GM18867 (cell line): ENCODE results near the gene CFAP92.
"Not testable (repeated sequence)": the region's sequence is repeated elsewhere in the genome, so short reads cannot be mapped to it uniquely, and the experiment has no call there.

Source experiments
- ATAC-seq: cut with Tn5 transposase; IDR thresholded peaks from one replicate; pipeline ENCODE4 v1.9.1; 2021; ENCODE audit warnings: mild to moderate bottlenecking, moderate library complexity; ENCODE audit not compliant: unreplicated experiment

CFAP92 gene

DNA sequence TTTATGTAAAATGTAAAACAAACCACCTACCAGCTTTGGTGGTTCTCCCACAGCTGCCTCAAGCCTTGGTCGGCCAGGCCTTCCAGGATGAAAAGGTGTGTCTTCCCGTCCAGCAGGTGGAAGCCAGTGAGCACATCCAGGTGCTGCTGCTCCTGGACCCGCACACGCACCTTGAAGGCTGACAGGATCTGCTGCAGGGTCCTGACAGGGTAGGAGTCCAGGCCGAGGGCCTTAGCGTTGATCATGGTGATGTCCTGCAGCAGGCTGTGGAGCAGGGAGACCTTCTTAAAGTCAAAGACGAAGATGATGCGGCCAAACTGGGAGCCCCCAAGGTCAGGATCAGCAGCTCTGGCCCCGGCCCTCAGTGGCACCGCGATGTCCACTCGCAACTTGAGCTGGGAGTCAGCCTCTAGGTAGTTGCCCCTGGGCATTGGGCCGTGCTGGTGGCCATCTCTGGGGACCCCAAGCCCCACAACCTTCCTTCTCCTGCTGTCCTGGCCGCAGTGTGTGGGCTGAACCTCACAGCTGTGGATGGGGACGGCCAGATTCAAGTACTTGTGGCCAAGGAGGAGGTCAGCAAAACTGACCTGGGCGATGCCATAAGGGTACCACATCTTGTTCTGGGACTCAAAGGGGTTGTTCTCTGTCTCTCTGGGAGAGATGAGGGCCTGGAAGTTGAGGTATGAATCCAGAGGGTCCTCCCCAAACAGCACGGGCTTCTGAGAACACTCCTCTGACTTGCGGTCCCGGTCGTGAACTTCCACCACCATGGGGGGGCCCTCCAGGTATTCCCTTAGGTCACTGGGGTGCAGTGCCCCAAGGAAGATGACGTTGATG lies 48.6 kb downstream of the CFAP92 start:
- no peak for ATAC-seq

DNA sequence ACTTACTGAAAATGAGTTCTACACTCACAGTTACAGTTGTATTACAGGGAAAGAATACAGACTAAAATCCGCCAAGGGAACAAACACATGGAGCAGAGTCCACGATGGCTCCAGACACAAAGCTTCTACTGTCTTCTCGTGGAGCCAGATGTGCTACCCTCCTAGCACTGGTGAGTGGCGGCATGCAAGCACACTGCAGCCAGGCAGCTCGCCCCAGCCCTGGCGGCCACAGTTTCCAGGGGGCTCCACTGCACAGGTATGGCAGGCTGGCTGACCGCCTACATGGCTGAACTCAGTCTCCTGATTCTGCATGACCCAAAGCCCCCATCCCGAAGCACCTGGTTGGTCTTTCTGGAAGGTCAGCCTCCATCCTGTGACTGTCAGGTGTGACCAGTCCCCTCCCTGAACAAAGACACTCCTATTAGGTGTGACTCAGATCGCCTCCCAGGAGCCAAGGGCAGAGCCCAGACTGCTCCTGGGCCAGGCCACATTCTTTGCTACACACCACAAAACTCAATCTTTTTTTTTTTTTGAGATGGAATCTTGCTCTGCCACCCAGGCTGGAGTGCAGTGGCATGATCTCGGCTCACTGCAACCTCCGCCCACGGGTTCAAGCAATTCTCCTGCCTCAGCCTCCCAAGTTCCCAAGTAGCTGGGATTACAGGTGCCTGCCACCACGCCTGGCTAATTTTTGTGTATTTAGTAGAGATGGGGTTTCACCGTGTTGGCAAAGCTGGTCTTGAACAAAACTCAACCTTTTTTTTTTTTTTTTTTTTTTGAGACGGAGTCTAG lies 51.5 kb downstream of the CFAP92 start:
- ATAC-seq: no peak

DNA sequence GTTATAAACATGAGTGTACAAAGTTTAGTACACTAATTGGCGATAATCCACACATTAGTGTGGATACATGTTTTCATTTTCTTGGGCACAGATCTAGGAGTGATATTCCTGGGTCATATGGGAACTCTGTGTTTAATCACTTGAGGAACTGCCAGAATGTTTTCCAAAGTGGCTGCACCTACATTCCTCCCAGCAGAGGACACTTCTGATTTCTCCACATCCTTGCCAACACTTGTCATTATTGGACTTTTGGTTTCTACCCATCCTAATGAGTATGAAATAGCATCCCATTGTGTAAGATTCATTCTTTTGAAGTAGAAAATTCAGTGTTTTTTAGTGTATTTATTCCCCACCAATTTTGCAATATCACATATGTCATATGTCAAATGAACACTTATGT lies 53.6 kb downstream of the CFAP92 start:
- ATAC-seq: no peak

GRCh38 chr3:128936341-128936740 lies 57.5 kb downstream of the CFAP92 start:
- no peak for ATAC-seq

GRCh38 chr3:128935922-128936321 lies 58.0 kb downstream of the CFAP92 start:
- ATAC-seq: no peak

GRCh38 chr3:128933922-128934253 lies 60.0 kb downstream of the CFAP92 start:
- no peak for ATAC-seq

- ATAC-seq: no peak
Observed at GRCh38 chr3:128933213-128933921, 60.5 kb downstream of the CFAP92 start.

GRCh38 chr3:128932516-128933212 lies 61.2 kb downstream of the CFAP92 start:
- no peak for ATAC-seq

DNA sequence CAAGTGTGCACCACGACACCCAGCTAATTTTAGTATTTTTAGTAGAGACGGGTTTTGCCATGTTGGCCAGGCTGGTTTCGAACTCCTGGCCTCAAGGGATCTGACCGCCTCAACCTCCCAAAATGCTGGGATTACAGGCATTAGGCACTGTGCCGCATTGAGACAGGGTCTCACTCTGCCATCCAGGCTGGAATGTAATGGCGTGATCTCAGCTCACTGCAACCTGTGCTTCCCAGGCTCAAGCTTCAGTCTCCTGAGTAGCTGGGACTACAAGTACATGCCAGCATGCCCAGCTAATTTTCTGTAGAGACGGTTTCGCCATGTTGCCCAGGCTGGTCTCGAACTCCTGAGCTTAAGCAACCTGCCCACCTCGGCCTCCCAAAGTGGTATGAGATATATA lies 62.8 kb downstream of the CFAP92 start:
- no peak for ATAC-seq

DNA sequence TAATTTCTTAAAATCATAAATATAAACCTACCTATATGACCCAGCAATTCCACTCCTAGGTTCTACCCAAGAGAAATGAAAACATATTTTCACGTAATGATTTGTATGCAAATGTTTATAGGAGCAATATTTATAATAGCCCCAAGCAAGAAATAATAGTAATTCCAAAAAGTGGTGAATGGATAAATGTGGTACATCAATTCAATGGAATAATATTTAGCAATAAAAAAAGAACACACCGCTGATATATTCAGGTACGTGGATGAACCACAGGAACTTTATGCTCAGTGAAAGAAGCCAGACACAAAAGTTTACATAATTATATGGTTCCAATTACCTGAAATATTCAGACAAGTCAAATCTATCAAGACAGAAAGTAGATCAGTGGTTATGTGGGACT lies 64.5 kb downstream of the CFAP92 start:
- ATAC-seq: no peak

GRCh38 chr3:128923986-128924385 lies 69.9 kb downstream of the CFAP92 start:
- not testable (repeated sequence) for ATAC-seq

GRCh38 chr3:128923576-128923975 lies 70.3 kb downstream of the CFAP92 start:
- no peak for ATAC-seq

GRCh38 chr3:128922804-128923459 lies 70.9 kb downstream of the CFAP92 start:
- ATAC-seq: no peak

DNA sequence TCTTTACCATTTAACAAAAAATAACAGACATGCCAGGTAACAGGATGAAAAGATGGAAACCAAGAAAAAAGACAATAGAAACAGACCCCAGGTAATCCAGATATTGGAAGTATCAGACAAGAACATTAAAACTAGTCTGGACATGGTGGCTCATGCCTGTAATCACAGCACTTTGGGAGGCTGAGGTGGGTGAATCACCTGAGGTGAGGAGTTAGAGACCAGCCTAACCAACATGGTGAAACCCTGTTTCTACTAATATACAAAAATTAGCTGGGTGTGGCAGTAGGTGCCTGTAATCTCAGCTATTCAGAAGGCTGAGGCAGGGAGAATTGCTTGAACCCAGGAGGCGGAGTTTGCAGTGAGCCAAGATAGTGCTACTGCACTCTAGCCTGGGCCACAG lies 73.9 kb downstream of the CFAP92 start:
- no peak for ATAC-seq

- ATAC-seq: no peak
Observed at GRCh38 chr3:128917291-128917690, 76.6 kb downstream of the CFAP92 start.

DNA sequence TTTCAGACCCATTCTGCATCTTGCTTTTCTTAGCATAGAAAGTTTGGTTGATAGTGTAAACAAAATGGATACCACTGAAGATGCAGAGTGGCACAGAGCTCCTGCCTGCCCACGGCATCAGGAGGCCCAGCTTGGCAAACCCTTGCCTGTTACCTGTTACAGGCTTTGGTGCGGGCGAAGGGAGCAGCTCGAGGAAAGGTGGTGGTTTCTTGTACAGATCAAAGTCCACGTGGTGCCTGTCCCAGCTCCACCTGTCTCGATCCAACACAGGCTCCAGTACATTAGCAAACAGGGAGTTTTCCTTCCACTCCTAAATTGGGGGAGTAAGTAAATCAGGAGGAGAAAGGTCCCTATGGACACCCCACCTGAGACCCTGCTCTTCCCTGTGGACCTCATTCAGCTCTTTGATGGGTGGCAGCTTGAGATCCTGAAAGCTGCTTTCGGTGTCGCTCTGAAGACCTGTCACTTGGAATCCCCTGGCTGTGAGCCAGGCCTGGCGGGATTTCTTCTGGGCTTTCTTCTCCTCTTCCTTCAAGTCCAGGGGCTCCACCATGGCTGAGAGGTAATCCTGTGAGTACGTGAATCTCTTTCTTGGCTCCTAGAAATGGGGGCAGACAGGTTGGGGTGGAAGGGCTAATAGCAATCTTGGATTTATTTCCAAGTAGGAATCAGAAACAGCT lies 78.8 kb downstream of the CFAP92 start:
- no peak for ATAC-seq

DNA sequence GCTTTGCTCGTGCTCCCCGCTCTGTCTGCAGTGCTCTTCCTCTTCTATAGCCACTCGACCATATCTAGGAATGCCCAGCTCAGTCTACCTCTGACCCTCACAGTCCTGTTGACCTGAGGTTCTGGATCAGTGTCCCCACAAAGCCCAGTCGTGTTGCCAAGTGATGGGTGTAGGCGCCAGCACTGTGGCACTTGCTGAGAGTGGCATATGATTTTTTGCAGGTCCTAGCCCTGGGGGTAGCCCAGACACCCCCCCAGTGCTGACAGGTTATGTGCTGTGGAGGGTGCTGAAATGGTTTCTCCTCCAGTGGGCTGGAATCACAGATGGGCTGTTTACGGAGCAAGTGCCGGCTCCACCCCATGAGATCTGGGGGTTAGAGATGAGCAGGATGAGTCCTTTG lies 82.0 kb downstream of the CFAP92 start:
- ATAC-seq: no peak

DNA sequence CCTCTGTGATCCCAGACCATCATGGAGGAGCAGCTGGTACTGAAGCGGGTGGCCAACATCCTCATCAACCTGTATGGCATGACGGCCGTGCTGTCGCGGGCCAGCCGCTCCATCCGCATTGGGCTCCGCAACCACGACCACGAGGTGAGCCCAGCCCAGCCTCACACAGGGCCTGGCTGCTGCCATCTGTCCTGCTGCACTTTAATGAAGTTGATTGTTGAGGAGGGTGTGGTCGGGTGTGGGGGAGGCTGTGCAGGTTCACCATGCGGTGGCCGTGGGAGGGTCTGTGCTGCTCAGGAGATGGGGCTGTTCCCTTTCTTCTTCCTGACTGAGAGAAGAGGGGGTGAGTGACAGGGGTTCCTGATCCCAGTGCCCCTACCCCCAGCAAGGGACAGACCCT lies 83.9 kb downstream of the CFAP92 start:
- no peak for ATAC-seq

GRCh38 chr3:128908951-128909350 lies 84.9 kb downstream of the CFAP92 start:
- no peak for ATAC-seq
